HL-60/S4 treated with phorbol 12-myristate 13-acetate at 8.2 ng/mL for 4 days and 3 days (cell line): Measurements from ENCODE around the gene FIZ1.

Experiments
- in situ Hi-C: fragments of 300-500 bp; cut with MboI; formaldehyde crosslinking; loops from 2 replicates; pipeline ENCODE4 v1.15.0; 2022; ENCODE audit warnings: low sequenced_read_pairs

FIZ1 gene

DNA sequence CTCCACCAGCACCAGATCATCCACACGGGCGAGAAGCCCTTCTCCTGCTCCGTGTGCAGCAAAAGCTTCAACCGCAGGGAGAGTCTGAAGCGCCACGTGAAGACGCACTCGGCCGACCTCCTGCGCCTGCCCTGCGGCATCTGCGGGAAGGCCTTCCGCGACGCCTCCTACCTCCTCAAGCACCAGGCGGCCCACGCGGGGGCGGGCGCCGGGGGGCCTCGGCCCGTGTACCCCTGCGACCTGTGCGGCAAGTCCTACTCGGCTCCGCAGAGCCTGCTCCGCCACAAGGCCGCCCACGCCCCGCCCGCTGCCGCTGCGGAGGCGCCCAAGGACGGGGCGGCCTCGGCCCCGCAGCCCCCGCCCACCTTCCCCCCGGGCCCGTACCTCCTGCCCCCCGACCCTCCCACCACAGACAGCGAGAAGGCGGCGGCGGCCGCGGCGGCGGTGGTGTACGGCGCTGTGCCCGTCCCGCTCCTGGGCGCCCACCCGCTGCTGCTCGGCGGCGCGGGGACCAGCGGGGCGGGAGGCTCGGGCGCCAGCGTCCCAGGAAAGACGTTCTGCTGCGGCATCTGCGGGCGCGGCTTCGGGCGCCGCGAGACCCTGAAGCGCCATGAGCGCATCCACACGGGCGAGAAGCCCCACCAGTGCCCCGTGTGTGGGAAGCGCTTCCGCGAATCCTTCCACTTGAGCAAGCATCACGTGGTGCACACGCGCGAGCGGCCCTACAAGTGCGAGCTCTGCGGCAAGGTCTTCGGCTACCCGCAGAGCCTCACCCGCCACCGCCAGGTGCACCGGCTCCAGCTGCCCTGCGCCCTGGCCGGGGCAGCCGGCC is 15.6 kb upstream of the FIZ1 start:
- in situ Hi-C loops, result no loop called here

DNA sequence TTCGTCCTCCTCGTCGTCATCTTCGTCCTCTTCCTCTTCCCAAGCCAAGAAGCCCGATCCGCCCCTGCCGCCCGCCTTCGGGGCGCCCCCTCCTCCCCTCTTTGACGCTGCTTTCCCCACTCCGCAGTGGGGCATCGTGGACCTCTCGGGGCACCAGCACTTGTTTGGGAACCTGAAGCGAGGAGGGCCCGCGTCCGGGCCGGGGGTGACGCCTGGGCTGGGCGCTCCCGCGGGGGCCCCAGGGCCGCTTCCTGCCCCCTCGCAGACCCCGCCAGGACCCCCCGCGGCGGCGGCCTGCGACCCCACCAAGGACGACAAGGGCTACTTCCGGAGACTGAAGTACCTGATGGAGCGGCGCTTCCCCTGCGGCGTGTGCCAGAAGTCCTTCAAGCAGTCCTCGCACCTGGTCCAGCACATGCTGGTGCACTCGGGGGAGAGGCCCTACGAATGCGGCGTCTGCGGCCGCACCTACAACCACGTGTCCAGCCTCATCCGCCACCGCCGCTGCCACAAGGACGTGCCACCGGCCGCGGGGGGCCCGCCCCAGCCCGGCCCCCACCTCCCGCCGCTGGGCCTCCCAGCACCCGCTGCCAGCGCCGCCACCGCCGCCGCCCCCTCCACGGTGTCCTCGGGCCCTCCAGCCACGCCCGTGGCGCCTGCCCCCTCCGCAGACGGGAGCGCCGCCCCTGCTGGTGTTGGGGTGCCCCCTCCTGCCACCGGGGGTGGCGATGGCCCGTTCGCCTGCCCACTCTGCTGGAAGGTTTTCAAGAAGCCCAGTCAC is 14.8 kb upstream of the FIZ1 start:
- in situ Hi-C loops, result no loop called here

DNA sequence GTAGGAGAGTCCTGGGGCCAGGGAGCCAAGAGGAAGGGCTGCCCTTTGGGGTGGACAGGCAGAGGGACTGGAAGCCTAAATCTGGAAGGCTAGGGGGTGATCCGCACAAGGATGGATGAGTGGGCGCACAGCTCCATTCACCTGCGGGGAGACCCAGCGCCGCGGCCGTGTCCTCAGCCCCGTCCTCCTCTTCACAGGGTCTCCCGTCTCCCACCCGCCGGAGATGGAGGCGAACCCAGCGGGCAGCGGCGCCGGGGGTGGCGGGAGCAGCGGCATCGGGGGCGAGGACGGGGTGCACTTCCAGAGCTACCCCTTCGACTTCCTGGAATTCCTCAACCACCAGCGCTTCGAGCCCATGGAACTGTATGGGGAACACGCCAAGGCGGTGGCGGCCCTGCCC is 14.1 kb upstream of the FIZ1 start:
- in situ Hi-C loops, result no loop called here

DNA sequence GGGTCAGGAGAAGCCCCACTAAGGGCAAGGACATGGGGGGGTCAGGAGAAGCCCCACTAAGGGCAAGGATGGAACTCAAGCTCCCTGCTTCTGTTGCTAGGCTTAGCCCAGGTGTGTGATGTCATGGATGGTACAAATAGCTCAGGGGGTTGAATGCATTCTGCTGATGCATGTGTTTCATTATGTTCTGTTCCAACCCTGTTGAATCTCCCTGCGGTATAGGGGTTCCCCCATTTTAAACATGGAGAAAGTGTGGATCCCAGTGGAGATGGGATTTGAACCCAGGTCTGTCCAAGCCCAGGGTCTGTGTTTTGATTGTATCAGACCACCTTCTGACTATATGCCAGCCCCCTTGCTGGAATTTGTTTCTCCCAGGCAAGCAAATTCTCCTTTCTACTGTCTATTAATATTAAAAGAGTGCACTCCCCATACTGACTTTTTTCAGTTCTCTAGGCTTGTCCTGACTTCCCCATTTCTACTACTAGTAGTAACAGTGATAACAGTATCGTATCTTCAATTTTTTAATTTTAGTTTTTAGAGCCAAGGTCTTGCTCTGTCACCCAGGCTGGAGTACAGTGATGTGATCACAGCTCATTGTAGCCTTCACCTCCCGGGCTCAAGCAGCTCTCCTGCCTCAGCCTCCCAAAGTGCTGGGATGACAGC is 12.8 kb upstream of the FIZ1 start:
- in situ Hi-C loops, result no loop called here

DNA sequence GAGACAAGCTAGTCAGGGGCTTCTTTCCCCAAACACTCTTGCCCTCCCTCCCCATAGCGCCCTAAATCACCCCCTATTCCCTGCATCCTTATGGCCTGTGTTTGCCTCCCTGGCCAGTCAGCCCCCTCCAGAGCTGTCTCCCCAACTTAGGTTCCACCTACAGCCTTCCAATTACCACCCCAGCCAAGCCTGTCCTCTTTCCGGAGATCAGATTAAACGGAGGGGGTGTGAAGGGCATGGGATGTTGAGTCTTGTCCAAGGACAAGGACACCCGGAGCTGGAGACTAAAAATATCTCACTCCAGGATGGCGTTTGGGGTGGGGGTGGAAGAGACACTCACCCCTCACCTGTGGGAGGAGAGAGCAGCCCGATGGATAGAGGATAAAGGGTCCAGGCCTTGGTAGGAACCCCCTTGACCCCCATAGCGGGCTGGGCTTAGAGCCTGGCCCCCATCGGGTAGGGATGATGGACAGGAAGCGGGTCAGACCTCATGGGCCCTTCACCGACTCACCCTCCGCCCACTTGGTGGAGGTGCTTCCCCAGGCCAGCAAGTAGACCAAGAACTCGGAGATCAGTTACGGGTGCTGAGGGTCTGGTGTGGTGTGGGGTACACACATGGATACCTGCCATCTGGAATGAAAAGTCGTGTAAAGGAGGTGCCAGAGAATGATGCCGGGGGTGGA is 12.1 kb upstream of the FIZ1 start:
- in situ Hi-C loops, result no loop called here

DNA sequence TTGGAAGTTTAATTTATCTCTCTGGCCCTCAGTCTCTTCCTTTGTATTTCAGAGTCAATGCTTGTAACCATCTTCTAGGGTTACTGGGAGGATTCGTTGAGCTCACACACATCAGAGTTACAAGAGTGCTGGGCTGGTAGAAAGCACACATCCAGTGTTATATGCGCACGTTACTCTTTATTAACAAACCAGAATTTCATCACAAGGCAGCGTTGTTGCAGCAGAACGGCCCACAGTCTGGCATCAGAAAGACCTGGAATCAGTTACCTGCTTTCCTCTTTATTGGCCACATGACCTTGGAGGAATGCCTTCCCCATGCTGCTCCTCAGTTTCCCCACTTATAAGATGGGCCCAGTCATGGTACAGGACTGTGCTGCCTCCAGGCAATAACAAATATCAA is 10.0 kb upstream of the FIZ1 start:
- in situ Hi-C loops, result no loop called here

DNA sequence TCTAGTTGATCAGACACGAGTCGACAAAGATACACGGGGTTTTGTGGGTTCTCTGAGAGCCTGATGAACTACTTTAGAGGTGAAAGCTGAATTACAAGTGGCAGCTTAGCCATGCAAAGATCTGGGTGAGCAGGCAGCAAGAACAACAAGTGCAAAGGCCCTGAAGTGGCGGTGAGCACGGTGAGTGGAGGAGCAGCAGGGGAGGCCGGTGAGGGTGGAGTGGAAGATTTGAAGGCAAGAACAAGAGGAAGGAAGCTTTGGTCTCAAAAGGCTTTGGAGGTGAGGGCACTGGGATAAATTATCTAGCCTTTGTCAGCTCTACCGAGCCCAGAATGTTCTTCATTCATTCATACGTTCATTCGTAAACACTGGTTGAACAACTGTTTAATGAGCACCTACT is 7.5 kb upstream of the FIZ1 start:
- in situ Hi-C loops, result no loop called here

DNA sequence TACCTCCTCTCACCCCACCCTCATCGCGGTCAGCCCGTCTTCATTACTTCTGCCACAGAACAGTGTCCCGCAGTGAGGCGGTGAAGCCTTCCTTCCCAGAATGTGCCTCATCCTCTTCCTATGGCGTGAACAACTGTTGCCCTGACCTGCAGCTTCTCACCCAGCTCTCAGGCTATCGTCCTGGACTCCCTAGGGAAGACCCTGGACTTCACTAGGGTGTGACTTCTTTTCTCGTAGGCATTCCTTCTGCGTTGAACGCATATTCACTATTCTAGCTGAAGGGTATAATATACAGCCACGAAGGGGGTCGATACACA is 7.1 kb upstream of the FIZ1 start:
- in situ Hi-C loops, result no loop called here

DNA sequence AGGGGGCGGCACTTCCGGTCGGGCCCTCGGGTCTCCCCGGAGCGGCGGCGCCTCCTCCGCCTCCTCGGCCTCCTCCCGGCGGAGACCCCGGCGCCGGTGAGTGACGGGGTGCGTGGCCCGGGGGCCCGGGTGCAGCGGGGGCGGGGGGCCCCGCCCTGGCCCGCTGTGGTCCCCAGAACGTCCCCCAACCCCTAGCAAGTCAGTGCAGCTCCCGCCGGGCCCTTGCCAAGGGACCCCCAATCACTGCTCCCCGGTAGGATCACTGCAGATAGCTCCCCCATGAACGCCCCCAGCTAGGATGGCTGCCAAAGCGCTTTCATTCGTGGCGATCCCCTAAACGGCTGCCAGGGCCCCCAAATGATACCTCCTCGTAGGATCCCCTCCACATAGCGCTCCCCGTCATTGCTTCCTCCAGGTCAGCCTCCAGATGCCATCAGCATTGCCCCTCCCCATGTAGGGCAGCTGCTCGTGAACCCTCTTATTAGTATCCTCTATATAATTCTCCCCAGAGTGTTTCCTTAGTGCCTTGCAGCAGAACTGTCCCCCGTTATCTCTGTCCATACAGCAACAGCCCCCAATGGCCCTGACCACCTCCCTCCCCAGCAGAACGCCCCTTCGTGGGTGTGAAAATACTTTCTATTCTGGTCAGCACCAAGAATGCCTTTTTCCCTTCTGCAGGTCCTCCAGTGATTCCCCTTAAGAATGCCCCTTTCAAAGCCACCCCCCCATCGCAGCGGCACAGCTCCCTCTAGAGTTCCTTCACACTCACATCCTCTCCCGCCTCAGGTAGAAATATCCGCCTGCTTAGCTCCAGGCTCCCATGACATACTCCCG is 6.5 kb upstream of the FIZ1 start, which contains the start of gene ZNF865:
Gene ZNF865, plus strand, starts transcription at position 11 of the 834 bp plus-strand sequence. CDS start 7,972 bp downstream, outside the sequence.
- in situ Hi-C loops, result no loop called here

DNA sequence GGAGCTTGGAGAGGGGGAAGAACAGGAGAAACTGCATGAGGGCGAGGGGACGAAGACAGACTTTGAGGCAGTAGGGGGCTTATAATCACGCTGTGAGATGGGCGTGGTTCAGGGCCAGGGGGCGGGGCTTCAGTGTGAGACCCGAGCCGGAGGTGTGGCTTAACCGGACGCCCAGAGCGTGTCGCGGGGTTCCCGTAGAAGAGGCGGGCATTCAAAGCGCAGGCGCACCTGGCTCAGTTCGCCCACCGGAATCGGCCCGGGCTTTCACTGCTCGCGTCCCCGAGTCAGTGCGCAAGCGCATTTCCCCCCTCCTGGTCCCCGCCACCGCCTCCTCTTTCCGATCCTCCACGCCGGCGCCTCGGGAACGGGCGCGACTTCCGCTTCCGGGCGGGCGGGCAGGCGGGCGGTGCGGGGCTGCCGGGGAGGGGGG is 5.9 kb upstream of the FIZ1 start:
- in situ Hi-C loops, result no loop called here

DNA sequence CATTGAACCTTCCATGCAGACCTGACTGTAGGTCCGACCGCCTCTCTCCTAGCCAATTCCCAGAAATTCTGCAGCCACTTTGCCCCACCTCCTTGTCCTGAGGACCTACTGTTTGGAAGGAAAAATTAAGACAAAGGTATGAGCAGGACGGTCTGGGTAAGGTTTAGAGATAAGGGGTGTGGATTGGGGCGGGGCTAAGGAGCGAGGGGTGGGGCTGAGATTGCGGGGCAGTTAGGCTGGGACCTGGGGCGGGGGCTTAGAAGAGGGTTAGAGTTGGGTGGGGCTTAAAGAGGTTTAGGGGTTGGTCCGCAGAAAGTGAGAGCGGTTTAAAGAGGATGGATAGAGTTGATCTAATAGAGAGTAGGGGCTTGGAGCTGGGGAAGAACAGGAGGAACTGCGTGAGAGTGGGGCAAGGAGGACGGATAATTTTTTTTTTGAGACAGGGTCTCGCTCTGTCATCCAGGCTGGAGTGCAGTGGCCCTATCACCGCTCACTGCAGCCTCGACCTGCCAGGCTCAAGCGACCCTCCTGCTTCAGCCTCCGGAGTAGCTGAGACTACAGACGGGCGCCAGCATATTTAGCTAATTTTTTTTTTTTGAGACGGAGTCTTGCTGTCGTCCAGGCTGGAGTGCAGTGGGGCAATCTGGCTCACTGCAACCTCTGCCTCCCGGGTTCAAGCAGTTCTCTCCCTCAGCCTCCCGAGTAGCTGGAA is 4.4 kb upstream of the FIZ1 start:
- in situ Hi-C loops, result no loop called here

DNA sequence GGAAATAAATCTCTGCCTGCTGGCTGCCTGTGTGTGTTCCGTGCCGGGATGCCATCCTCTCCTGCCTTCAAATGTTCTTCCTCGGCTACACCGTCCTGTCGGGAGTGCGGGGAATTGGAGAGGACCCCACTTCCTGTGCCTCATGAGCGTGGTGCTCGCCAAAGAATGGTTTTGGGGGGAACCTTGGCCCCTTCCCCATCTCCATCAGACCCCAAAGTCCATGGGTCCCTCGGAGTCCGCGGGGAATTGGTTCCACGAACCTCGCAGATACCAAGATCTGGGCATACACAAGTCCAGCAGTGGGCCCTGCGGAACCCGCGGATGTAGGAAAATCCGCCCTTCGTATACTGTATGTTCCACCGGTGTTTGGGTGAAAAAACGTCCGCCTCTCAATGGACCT is 3.8 kb upstream of the FIZ1 start:
- in situ Hi-C loops, result no loop called here

DNA sequence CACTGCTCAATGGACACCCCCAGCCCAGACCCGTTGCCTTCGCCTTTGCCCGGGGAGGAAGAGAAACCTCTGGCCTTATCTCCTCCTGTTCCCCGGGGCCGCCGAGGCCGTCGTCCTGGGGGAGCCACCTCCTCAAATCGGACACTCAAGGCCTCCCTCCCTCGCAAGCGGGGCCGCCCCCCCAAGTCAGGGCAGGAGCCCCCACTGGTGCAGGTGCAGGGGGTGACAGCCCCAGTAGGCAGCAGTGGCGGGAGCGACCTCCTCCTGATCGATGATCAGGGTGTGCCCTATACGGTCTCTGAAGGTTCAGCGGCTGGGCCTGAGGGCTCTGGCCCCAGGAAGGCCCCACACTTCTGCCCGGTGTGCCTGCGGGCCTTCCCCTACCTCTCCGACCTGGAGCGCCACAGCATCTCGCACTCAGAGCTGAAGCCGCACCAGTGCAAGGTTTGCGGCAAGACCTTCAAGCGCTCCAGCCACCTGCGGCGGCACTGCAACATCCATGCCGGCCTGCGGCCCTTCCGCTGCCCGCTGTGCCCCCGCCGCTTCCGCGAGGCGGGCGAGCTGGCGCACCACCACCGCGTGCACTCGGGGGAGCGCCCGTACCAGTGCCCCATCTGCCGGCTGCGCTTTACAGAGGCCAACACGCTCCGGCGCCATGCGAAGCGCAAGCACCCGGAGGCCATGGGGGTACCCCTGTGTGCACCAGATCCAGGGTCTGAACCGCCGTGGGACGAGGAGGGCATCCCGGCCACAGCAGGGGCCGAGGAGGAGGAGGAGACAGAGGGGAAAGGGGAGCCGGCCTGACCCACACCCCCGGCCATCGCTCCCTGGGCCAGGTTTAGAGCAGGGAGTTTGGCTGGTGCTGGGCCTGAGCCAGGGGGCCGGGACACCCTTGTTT is 3.0 kb upstream of the FIZ1 start:
- in situ Hi-C loops, result no loop called here

DNA sequence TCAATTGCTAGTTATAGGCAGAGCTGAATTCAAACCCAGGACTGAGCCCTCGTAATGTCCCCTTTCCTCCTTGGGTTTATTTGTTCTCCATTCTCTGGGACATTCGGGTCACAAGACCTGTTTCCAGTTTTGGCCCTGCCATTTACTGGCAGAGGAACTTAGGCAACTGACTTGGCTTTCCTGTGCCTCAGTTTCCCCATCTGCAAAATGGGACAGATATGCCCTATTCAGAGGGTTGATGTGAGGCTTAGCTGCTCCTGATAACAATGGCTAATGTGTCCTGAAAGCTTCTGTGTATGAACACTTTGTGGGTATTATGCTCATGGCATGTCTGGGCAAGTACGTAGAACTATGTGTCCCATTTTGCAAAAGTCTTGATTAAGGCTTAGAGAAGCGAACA is 1.8 kb upstream of the FIZ1 start:
- in situ Hi-C loops, result no loop called here

DNA sequence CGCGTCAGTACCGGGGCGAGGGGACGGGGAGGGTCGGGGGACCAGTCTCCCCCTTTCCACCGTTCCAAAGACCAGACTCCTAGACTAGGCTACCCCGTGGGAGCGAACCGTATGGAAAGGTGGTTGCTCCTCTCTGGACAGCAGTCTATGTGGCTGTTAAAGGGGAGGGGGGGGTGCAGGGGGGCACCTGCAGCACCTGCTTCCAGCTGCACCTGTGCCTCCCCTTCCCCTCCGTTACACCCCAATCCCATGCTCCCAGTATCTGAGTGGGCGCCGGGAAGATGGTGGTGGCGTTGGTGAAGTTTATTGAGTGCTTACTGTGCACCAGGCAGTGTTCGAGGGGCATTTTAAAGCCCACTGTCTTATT is 1.3 kb upstream of the FIZ1 start:
- in situ Hi-C loops, result no loop called here

DNA sequence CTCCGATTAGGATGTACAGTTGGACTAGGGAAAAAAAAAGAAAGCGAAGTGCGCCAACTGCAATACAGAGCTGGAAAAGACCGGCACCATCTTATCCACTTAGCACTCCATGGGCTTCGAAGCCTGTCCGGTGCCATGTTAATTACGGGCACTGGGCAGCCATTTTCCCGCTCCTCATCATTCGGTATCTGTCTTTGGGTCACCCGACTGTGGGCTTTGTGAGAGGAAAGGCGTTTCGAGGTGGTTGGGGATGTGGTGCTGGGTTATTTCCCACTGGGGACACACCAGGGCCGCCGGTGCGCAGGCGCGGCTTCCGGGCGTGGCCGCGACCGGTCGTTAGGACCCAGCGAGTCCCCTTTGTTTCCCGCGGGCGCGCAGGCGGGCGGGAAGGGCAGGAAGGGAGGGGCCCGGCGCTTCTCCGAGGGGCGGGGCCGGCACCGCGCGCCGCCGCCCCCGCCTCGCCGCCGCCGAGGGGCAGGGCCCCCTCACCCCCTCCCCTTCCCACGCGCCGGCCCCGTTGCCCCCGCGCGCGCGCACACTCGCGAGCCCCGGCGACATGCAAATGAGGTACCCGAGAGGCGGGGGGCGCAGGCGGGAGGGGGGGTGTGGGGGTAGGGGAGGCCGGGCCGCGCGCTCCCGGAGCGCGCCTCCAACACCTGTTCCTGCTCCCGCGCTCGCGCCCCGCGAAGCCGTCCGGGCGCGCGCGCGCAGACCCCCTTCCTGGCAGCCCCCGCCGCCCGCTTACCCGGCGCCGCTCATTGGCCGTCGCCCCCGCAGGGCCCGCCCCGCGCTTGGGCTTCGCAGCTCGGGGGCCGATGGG is 735 bp upstream of the FIZ1 start, which contains the start of gene ZNF524:
Gene ZNF524, plus strand, starts transcription at position 447 of the 820 bp plus-strand sequence. CDS start 1,825 bp downstream, outside the sequence.
- in situ Hi-C loops, result no loop called here

DNA sequence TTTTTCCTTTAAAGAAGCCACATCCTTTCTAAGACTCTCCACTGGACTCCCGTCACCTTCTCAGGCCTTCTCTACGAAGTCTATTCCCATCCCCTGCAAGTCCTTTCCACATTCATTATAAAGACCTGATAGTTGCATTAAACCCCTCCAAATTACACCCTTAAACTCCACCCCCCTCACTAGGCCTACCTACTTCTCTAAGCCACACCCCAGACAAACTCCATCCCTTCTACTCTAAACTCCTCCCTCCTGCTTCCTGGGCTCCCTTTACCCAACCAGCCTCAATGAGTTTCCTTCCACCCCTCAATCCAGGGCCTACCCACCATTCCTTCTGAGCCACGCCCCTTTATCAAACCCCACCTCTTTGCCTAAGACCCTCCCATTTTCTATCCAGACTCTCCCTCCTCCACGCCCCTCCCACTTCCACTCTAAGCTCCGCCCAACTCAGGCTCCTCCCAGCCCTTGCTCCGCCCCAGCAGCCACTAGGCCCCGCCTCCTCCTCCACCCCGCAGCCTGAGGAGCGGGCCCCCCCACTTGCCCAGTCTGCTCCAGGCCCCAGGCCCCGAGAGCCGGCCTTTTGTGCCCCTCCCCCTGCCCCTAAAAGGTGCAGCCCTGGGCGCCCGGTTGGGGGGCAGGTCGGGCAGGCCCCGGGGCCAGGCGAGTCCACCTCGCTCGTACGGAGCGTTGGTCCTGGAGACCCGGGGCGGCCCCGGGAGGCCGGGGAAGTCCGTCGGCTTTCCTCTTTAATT is 424 bp downstream of the FIZ1 start:
- in situ Hi-C loops, result no loop called here
